Chondrocyte (in vitro differentiated cells): ENCODE results near the gene ANKMY2. TPM values are rescaled to one million over a fixed set of nuclear protein-coding genes. Genes with fewer than 3 reads are reported as not detected.

ENCODE experiments used
- total RNA-seq: library from RNA; stranded (reverse); gene quantifications from 3 replicates; pipeline ENCODE4 v1.2.1, GENCODE V29; 2021

The ANKMY2 gene
- total RNA-seq, 1 donor from 2014 or later, result 23.3 TPM

Other genes starting within 250 kb of the ANKMY2 start
- 4.9 to 5.8 TPM (median 5.2 TPM) in 3 replicates for gene CRPPA, start 224.2 kb downstream of the ANKMY2 start, total RNA-seq
- gene SOSTDC1, start 180.0 kb downstream of the ANKMY2 start, total RNA-seq, result not detected in 3 replicates
- not detected in 3 replicates for gene LRRC72, start 118.9 kb downstream of the ANKMY2 start, total RNA-seq
- gene BZW2, start 427 bp upstream of the ANKMY2 start, total RNA-seq, result 42.6 to 50.0 TPM (median 44.8 TPM) in 3 replicates
- 19.3 to 21.0 TPM (median 20.3 TPM) in 3 replicates for gene TSPAN13, start 108.0 kb upstream of the ANKMY2 start, total RNA-seq
- gene AGR2, start 159.2 kb upstream of the ANKMY2 start, total RNA-seq, result not detected in 3 replicates
- not detected in 3 replicates for gene AGR3, start 236.2 kb upstream of the ANKMY2 start, total RNA-seq